ENCODE data around the gene FDX1.

FDX1 gene

DNA sequence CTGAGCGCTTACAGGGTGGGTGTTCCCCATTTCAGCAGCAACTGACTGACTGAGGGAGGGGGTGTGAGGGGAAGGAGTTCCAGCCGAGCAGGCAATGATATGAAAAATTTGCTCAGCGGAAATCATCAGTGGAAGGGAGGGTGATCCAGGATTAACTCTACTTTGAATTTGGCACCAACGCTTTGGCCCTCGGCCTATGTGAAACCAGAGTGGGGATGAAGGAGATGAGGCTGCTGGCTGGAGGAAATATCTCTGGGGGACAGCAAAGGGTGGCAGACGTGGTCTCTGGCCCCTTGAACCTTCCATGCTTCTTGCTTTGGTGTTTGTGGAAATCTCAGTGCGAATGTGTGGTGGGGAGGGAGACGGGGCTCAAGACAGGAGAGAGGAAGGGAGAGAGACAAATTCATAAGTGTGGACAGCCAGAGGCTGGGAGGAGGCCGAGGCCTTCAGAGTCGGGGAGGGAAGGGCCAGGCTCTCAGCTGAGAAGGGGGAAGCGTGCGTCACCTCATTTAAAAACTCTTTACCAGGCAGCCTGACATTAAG lies 83.6 kb downstream of the FDX1 start:
- no peak for FAIRE-seq

DNA sequence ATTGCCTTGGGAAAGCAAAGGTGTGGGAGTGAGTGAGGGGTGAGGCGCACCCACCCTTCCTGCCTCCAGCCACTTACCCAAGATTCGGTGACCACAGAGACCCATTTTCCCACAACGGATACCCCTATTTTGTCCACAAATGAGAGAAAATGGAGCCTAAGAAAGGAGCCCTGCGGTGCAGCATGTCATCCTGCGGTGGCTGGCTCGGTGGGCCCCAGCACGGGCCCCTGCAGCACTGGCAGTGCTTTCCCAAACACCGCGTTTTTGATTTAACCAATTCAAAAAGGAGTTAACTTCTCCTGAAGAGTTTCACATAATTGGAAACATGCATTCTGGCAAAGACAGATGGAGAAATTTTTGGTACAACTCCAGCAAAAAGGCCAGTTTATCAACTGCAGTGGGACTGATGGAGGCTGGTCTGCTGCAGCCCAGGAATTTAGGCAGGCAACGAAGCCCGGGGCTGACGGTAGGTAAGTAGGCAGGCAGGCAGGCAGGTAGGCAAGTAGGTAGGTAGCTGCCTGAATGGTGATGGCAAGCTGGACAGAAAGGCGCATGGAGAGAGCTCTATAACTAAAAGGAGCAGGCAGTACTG lies 84.2 kb downstream of the FDX1 start:
- FAIRE-seq: no peak

Data from TTC549 (cell line).